GM12865 (cell line): ENCODE data around the gene TMEM59.
"Not testable (repeated sequence)": the region's sequence is repeated elsewhere in the genome, so short reads cannot be mapped to it uniquely, and the experiment has no call there.

ENCODE experiments used
- DNase-seq: peaks from one replicate; pipeline ENCODE4 v3.0.0; 2010; ENCODE audit warnings: low read depth
- H3K4me3 ChIP-seq: 2 replicates; pipeline ENCODE4 v1.5.1; 2011; ENCODE audit warnings: mild to moderate bottlenecking, low read depth, low read length, control low read depth
- TF ChIP-seq, protein P1 (sequence below): IDR thresholded peaks from 2 replicates; pipeline ENCODE4 v1.5.1; 2011; ENCODE audit warnings: low read length, control low read depth, low read depth, inconsistent platforms; ENCODE audit not compliant: insufficient read depth; ENCODE audit errors: missing control alignments

The TMEM59 gene

DNA sequence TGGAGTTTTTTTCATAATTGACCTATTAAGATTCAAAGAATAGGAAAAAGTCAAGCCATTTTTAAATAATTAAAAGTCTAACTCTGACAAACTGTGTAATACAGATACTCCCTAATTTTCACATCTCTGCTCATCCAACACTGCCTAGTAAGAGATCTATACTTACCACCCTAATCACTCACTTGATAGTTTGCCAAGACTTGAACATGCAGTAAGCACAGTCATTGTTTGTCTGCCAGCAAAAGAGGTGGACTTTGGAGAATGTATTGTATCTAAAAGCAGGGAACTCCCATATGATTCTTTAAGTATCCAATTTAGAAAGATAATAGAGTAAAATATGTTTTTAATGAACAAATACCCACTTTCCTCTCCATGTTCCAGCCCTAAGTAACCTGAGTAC is 15.5 kb downstream of the TMEM59 start:
- no peak overlapping the region for H3K4me3 ChIP-seq
- no peak for DNase-seq
- TF ChIP-seq, protein P1, sequence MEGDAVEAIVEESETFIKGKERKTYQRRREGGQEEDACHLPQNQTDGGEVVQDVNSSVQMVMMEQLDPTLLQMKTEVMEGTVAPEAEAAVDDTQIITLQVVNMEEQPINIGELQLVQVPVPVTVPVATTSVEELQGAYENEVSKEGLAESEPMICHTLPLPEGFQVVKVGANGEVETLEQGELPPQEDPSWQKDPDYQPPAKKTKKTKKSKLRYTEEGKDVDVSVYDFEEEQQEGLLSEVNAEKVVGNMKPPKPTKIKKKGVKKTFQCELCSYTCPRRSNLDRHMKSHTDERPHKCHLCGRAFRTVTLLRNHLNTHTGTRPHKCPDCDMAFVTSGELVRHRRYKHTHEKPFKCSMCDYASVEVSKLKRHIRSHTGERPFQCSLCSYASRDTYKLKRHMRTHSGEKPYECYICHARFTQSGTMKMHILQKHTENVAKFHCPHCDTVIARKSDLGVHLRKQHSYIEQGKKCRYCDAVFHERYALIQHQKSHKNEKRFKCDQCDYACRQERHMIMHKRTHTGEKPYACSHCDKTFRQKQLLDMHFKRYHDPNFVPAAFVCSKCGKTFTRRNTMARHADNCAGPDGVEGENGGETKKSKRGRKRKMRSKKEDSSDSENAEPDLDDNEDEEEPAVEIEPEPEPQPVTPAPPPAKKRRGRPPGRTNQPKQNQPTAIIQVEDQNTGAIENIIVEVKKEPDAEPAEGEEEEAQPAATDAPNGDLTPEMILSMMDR = no peak

DNA sequence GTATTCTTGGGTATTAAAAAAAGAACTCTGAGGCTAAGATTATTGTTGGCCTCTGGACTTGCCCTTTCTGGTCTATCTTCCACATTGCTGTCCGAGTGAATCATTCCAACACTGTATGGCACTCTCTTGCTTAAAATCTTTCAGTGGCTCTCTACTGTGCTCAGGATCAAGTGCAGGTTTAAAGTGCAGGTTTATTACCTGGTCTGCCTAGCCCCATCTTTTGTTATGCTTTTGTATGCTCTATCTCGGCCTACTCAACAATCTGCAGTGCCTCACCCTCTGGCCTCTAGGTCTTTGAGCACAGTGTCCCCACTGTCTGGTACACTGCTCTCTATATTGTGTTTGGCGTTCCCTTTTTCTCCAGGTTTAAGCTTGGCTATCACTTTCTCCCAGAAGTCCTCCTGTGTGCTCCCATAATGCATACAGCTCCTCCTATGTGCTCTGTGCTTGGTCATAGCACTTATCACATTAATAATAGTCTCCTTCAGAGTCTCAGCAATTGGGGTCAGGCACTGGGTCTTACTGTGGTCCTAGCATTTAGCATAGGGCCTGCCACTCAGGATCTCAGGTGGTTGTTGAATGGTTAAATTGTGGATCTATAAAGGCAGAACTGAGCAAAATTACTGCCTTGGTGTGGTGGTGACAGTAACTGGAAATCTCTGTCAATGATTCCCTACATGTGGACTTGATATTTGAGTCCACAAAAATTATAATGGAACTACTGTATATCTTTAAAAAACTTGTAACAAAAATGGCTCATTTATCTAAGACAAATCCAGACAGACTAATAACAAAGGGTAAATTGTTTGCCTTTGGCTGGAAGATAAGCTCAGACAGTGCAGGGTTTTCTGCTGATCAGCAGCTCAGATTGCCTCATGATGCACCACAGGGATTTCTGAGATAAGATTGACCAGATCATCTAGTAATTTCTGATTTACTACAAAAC is 24.4 kb downstream of the TMEM59 start:
- H3K4me3 ChIP-seq = no peak overlapping the region
- DNase-seq = no peak
- TF ChIP-seq, protein P1 = no peak

- TF ChIP-seq, protein P1 = no peak
- no peak for DNase-seq
- H3K4me3 ChIP-seq = no peak overlapping the region
Observed at GRCh38 chr1:54027848-54028247, 25.2 kb downstream of the TMEM59 start.

DNA sequence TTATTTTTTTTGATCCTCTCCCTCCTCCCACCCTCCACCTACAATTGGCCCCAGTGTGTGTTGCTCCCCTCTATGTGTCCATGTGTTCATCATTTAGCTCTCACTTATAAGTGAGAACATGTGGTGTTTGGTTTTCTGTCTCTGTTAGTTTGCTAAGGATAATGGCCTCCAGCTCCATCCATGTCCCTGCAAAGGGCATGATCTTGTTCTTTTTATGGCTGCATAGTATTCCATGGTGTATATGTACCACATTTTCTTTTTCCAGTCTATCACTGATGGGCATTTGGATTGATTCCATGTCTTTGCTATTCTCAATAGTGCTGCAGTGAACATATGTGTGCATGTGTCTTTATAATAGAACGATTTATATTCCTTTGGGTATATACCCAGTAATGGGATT is 28.2 kb downstream of the TMEM59 start:
- not testable (repeated sequence) for H3K4me3 ChIP-seq

DNA sequence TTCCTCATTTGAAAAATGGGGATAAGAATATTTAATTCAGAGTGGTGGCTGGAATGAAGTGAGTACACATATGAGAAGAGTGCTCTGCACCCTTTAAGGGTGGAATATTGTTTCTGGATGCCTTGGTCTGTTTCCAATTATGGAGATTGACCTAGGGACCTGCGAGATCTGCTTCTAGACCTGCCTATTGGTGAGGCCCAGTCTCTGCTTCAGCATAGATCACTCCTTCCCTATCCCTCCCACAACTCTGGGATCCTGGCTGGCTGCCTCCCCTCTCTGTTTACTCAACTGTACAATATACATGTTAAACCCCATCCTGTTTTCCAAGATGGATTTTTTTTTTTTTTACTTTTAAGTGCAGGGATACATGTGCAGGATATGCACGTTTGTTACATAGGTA is 28.6 kb downstream of the TMEM59 start:
- DNase-seq = no peak
- no peak overlapping the region for H3K4me3 ChIP-seq
- TF ChIP-seq, protein P1 = no peak

More for the DNA sequence above, 28.2 kb downstream of the TMEM59 start:
- DNase-seq = not testable (repeated sequence)

- not testable (repeated sequence) for H3K4me3 ChIP-seq, DNase-seq
Observed at GRCh38 chr1:54019562-54020176, 33.3 kb downstream of the TMEM59 start.

DNA sequence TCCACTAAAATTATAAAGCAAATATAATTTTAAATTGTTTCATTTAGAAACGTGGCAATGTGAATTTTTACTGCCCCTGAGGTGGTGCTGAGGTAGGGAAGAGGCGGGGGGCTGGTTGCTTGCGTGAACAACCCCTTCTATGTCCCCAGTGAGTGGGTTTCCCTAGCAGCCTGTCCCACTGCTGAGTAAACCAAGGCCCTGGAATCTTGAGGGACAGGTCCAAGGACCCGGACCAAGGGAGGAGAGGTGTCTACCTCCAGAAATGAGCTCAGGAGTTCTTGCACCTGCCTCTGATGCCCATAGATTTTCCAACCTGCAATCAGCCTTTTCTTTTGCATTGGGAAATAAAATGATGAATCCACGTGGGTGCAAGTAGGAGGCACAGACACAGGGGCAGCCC is 34.4 kb downstream of the TMEM59 start:
- no peak for DNase-seq
- TF ChIP-seq, protein P1 = no peak
- H3K4me3 ChIP-seq = no peak overlapping the region

- H3K4me3 ChIP-seq = no peak within 1 kb of the TSS
- DNase-seq = no peak
- TF ChIP-seq, protein P1 = no peak
Observed at GRCh38 chr1:54017979-54018378, 35.0 kb downstream of the TMEM59 start, which contains the start of gene LDLRAD1. LDLRAD1 (minus strand) TSS chr1:54018186; CDS start chr1:54018112, 74 bp downstream.
